Measurements from ENCODE around the gene FCAMR.

The FCAMR gene

GRCh38 chr1:206967096-206967849 is 3.0 kb downstream of the FCAMR start:
- Histone ChIP-seq H3K36me3 (ENCODE audit: low read depth) (no peaks in the 10 kb centered on the region), H3K4me3 (ENCODE audit: severe bottlenecking) (no peak overlapping the region), H3K4me1 (ENCODE audit: insufficient read depth, poor library complexity, severe bottlenecking) (no peaks in the 10 kb centered on the region), H3K9me3 (ENCODE audit: severe bottlenecking) (no peaks in the 10 kb centered on the region), H3K27ac (ENCODE audit: poor library complexity, severe bottlenecking) (no peak overlapping the region), H3K27me3 (ENCODE audit: insufficient read depth, poor library complexity, severe bottlenecking) (no peaks in the 10 kb centered on the region)
- DNase-seq (ENCODE audit: low spot score) = no peak
- TF ChIP-seq, protein P1, sequence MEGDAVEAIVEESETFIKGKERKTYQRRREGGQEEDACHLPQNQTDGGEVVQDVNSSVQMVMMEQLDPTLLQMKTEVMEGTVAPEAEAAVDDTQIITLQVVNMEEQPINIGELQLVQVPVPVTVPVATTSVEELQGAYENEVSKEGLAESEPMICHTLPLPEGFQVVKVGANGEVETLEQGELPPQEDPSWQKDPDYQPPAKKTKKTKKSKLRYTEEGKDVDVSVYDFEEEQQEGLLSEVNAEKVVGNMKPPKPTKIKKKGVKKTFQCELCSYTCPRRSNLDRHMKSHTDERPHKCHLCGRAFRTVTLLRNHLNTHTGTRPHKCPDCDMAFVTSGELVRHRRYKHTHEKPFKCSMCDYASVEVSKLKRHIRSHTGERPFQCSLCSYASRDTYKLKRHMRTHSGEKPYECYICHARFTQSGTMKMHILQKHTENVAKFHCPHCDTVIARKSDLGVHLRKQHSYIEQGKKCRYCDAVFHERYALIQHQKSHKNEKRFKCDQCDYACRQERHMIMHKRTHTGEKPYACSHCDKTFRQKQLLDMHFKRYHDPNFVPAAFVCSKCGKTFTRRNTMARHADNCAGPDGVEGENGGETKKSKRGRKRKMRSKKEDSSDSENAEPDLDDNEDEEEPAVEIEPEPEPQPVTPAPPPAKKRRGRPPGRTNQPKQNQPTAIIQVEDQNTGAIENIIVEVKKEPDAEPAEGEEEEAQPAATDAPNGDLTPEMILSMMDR (IDR thresholded peaks at IDR 0.05; ENCODE audit: poor library complexity, severe bottlenecking) = no peak
- ATAC-seq (ENCODE audit: low read depth) = no peak

- DNase-seq (ENCODE audit: low spot score) (no peak), ATAC-seq (ENCODE audit: low read depth) (no peak)
- TF ChIP-seq, protein P1 (IDR thresholded peaks at IDR 0.05; ENCODE audit: poor library complexity, severe bottlenecking) = no peak
- Histone ChIP-seq H3K4me3 (ENCODE audit: severe bottlenecking) (no peak overlapping the region), H3K4me1 (ENCODE audit: insufficient read depth, poor library complexity, severe bottlenecking) (peaks cover 9% of the 10 kb centered on the region), H3K27me3 (ENCODE audit: insufficient read depth, poor library complexity, severe bottlenecking) (no peaks in the 10 kb centered on the region), H3K9me3 (ENCODE audit: severe bottlenecking) (no peaks in the 10 kb centered on the region), H3K27ac (ENCODE audit: poor library complexity, severe bottlenecking) (no peak overlapping the region), H3K36me3 (ENCODE audit: low read depth) (no peaks in the 10 kb centered on the region)
Observed at GRCh38 chr1:206965781-206966180, 4.5 kb downstream of the FCAMR start.

GRCh38 chr1:206963740-206964139 is 6.5 kb downstream of the FCAMR start:
- peaks cover 9% of the 10 kb centered on the region for H3K4me1 ChIP-seq (ENCODE audit: insufficient read depth, poor library complexity, severe bottlenecking)
- H3K27me3 ChIP-seq (ENCODE audit: insufficient read depth, poor library complexity, severe bottlenecking) = no peaks in the 10 kb centered on the region
- TF ChIP-seq, protein P1 (IDR thresholded peaks at IDR 0.05; ENCODE audit: poor library complexity, severe bottlenecking) = no peak
- no peak for ATAC-seq (ENCODE audit: low read depth)
- no peak for DNase-seq (ENCODE audit: low spot score)
- H3K4me3 ChIP-seq (ENCODE audit: severe bottlenecking) = no peak overlapping the region
- no peak overlapping the region for H3K27ac ChIP-seq (ENCODE audit: poor library complexity, severe bottlenecking)
- H3K9me3 ChIP-seq (ENCODE audit: severe bottlenecking) = no peaks in the 10 kb centered on the region
- H3K36me3 ChIP-seq (ENCODE audit: low read depth) = no peaks in the 10 kb centered on the region

GRCh38 chr1:206963119-206963712 is 7.0 kb downstream of the FCAMR start:
- peaks cover 9% of the 10 kb centered on the region for H3K4me1 ChIP-seq (ENCODE audit: insufficient read depth, poor library complexity, severe bottlenecking)
- DNase-seq (ENCODE audit: low spot score) = no peak
- no peaks in the 10 kb centered on the region for H3K27me3 ChIP-seq (ENCODE audit: insufficient read depth, poor library complexity, severe bottlenecking)
- H3K9me3 ChIP-seq (ENCODE audit: severe bottlenecking) = no peaks in the 10 kb centered on the region
- ATAC-seq (ENCODE audit: low read depth) = no peak
- no peak overlapping the region for H3K4me3 ChIP-seq (ENCODE audit: severe bottlenecking)
- TF ChIP-seq, protein P1 (IDR thresholded peaks at IDR 0.05; ENCODE audit: poor library complexity, severe bottlenecking) = no peak
- no peaks in the 10 kb centered on the region for H3K36me3 ChIP-seq (ENCODE audit: low read depth)
- H3K27ac ChIP-seq (ENCODE audit: poor library complexity, severe bottlenecking) = no peak overlapping the region

DNA sequence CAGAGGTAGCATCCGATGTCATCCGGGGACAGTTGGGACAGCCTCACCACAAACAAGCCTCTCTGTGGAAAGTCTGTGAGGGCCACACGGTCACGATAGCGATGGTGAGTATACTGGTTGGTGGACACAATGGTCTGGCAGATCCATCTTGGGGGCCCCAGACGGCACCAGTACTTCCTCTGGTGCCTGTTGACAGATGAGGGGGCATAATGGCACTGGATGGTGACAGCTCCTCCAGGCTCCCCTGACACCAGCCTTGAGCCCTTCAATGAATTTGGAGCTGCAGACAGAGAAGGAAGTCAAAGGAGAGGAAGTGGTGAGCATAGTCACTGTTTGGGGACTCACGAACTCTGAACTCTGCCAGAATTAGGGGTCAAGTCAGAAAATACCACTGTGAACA is 8.0 kb downstream of the FCAMR start:
- DNase-seq (ENCODE audit: low spot score) (no peak), ATAC-seq (ENCODE audit: low read depth) (no peak)
- Histone ChIP-seq H3K27me3 (ENCODE audit: insufficient read depth, poor library complexity, severe bottlenecking) (no peaks in the 10 kb centered on the region), H3K9me3 (ENCODE audit: severe bottlenecking) (no peaks in the 10 kb centered on the region), H3K27ac (ENCODE audit: poor library complexity, severe bottlenecking) (no peak overlapping the region), H3K36me3 (ENCODE audit: low read depth) (no peaks in the 10 kb centered on the region), H3K4me1 (ENCODE audit: insufficient read depth, poor library complexity, severe bottlenecking) (peaks cover 9% of the 10 kb centered on the region), H3K4me3 (ENCODE audit: severe bottlenecking) (no peak overlapping the region)
- TF ChIP-seq, protein P1 (IDR thresholded peaks at IDR 0.05; ENCODE audit: poor library complexity, severe bottlenecking) = no peak
